OCI-LY7 (cell line): ENCODE measurements around the gene ICE2.

Experiments
- EZH2phosphoT487 ChIP-seq: fragments of 200-600 bp; sonication (generic); IDR thresholded peaks from 2 replicates; pipeline ENCODE4 v1.6.1; 2018; ENCODE audit warnings: low read depth, borderline replicate concordance, mild to moderate bottlenecking, mixed run types, antibody characterized with exemption, low read length, moderate library complexity, mixed read lengths
- TF ChIP-seq, protein P1 (sequence below): fragments of 200-600 bp; sonication (generic); conservative IDR thresholded peaks from 2 replicates; pipeline ENCODE4 v1.5.1; 2014; ENCODE audit warnings: mild to moderate bottlenecking, antibody characterized with exemption, low read length, moderate library complexity, mixed read lengths

GRCh38 chr15:60400944-60401343 lies 78.0 kb downstream of the ICE2 start:
- TF ChIP-seq, protein P1, sequence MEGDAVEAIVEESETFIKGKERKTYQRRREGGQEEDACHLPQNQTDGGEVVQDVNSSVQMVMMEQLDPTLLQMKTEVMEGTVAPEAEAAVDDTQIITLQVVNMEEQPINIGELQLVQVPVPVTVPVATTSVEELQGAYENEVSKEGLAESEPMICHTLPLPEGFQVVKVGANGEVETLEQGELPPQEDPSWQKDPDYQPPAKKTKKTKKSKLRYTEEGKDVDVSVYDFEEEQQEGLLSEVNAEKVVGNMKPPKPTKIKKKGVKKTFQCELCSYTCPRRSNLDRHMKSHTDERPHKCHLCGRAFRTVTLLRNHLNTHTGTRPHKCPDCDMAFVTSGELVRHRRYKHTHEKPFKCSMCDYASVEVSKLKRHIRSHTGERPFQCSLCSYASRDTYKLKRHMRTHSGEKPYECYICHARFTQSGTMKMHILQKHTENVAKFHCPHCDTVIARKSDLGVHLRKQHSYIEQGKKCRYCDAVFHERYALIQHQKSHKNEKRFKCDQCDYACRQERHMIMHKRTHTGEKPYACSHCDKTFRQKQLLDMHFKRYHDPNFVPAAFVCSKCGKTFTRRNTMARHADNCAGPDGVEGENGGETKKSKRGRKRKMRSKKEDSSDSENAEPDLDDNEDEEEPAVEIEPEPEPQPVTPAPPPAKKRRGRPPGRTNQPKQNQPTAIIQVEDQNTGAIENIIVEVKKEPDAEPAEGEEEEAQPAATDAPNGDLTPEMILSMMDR = no peak
- no peak for TF ChIP-seq EZH2phosphoT487
